8988T (cell line): ENCODE data around the gene KDM4D.
A peak's percentile ranks its signal among the peaks of the same experiment; 100 is the strongest.
"Not testable (repeated sequence)": the region's sequence is repeated elsewhere in the genome, so short reads cannot be mapped to it uniquely, and the experiment has no call there.

Experiments
- DNase-seq: peaks from one replicate; pipeline ENCODE4 v3.0.0; 2011

KDM4D gene

DNA sequence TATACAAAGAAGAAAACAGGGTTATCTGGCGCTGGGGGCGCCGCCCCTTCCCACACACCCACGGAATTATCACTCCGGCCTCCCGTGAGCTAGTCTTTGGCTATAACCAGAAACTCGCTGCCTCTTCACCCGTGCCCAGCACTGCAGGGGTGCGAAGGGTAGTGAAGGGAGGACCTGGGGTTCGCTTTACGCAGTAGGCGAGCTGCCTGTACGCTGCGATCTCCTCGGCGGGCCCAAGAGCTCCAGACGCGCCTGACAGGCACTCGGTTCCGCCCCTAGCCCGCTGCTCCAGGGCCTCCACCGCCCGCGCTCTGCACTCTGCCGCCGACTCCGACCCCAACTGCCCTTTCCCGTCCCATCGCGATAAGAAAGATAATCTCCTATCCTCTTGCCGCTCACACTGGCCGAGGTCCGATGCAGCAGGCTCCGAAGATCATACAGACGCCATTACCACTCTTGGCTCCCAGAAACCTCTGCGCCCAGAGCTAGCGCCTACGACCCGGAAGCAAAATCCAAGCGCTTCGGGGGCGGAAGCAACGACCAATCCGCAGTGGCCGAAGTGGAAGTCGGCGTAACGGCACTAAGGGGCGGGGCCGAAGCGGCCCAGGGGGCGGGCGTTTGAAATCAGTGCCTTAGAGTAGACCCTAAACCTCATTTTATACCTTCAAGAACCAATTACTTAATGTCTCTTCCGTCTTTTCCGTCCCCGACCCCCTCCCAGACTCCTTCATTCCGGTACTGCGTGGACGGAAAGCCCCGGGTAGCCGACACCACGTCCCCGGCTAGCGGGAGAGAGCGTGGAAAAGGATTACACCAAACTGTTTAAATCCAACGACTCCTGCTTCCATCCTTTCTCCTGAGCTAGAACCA, at the start of gene KDM4D, which contains the start of gene CWC15:
Gene KDM4D, plus strand, starts transcription at position 611 of the 870 bp plus-strand sequence. CDS start 23,664 bp downstream, outside the sequence.
Gene CWC15, minus strand, starts transcription at position 458 of the 870 bp plus-strand sequence. CDS start 1,371 bp downstream, outside the sequence.
- DNase-seq, result peak; percentile 85

DNA sequence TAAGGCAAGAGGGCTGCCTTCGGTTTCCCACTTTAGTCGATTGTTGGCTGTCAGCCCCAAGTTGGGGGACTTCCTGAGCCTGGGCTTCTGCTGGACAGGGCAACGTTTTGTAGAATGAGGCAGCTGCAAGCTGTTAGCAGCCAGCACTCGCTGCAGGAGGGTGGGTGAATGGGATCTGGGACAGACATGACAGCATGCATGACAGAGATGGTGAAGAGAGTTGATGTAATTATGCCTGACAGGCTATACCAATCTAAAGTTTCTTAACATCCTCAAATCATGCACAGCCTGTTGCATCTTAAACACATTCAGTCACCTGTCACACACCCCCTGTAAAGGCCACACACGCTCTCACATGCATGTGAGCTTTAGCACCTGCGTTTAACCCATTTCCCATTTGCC, 49.3 kb upstream of the KDM4D start:
- no peak for DNase-seq

DNA sequence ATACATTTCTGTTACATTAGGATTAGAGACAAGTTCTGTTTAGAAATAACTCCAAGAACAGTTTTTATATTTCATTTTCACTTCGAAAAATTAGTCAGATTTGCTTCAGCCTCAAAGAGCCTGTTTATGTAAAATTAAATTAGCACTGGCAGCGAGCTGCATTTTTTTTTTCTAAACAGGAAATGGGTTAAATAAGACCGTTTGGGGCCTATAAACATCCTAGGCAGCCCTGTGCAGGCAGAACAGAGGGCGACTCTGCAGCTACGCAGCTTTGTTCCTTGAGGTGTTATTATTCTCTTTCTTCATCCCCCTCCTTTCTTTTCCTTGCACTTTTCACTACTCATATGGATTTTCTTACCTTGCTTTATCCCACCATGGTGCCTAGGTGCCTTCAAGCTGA, 48.9 kb upstream of the KDM4D start:
- no peak for DNase-seq

DNA sequence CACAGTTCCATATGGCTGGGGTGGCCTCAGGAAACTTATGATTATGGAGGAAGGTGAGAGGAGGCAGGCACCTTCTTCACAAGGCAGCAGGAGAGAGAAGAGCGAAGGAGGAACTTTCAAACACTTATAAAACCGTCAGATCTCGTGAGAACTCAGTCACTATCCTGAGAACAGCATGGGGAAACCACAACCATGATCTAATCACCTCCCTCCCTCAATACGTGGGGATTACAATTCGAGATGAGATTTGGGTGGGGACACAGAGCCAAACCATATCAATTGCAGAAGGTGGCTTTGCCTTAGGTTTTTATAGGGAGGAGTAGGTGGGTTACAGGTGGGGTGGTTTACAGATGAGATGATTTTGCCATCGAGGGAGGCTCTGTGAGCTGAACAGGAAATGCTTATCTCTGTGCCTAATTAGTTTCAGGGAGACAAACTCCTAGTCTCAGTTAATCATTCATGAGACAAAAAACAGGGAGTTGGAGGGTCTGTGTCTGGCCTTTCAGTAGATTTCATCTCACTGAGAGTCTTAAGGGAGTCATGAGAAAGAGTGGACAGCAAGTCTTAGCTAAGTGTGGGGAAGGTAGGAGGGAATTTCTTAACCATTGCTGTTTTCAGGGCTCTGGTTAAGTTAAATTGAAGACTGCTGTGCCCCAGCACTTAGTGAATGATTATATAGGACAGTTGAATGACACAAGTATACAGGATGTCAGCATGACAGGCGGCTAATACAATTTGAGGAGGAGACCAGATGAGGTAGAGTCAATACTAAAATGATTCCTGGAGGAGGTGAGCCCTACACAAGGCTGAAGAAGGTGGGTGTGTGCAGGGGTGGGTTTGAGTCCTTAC, 47.9 kb upstream of the KDM4D start:
- no peak for DNase-seq

DNA sequence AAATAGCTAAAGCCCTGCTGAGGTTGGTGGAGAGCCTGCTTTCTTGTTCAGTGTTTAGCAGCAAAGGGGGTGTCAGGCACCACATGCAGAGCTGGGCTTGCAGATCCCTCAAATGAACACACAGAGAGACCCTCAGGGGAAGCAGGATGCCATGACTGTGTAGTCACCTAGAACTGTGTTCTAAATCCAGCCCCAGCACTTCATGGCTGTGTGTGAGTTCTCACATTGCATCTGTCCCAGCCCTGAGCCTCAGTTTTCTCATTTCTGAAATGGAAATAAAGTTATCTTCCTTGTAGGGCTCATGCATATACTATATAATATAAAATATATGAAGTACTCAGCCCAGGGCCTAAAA, 47.3 kb upstream of the KDM4D start:
- no peak for DNase-seq

DNA sequence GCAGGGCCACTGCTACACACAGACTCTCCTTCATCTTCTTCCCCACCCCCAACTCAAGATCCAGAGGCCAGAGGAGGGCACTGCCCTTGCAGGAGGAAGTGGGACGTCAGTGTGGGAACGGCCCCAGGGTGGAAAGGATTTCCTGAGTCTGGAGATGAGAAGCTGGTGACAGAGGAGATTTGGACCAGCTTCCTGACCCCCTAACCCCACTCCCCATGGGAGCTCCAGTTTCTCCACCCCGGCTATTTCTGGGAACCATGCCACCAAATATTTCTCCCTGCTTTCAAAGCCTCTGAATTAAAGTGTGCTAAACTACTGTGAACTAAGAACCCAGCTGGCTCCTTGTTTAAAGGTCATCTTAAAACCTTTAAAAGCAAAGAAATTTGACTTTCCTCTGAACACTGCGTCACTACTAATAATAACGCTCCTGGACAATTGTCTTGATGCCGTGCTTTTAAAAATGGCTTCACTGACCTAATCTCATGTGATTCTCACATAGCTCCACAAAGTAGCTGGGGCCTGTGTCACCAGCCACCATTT, 46.7 kb upstream of the KDM4D start:
- DNase-seq, result no peak

DNA sequence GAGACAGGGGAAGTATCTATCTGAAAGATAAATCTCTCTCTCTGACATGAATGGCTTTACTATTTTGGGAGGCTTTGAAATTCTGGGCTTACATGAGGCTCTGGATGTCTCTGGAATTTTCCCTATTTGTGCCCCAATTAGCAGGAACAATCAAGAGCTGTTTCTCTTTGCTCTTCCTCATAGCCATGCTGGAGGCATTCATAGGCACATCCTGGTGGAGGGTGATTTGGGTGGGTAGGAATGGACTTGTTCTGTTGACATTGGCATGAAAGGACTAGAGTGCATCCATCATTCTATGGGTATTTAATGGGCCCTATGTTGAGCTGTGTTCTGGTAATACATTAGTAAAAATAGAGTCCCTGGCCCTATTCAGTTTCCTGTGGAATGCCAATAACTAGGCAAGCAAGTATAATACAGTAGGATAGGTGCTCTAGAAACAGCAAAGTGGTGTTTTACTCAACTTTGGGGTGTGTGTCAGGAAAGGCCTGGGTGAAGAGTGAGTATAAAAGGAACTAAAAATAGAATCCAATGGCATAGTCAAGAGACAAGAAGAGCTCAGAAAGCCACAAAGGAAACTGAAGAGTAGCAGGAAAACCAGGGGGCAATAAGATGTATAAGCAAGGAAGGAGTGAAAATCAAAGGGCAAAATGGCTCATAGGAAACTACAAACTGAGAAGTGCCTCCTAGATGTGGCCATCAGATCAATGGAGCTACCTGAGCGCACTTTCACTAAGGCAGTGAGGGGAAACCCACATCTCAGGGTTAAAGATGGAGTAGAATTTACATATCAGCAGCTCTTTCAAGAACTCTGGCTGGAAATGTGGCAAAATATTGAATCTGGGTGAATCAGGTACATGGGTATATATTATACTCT, 45.2 kb upstream of the KDM4D start:
- no peak for DNase-seq

DNA sequence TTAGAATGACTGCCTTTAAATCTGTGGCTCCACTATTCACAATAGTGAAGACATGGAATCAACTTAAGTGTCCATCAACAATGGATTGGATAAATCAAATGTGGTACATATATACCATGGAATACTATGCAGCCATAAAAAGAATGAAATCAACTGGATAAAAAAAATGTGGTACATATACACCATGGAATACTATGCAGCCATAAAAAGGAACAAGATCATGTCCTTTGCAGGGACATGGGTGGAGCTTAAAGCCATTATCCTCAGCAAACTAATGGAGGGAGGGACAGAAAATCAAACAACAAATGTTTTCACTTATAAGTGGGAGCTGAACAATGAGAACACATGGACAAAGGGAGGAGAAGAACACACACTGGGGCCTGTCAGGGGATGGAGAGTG, 41.4 kb upstream of the KDM4D start:
- not testable (repeated sequence) for DNase-seq

DNA sequence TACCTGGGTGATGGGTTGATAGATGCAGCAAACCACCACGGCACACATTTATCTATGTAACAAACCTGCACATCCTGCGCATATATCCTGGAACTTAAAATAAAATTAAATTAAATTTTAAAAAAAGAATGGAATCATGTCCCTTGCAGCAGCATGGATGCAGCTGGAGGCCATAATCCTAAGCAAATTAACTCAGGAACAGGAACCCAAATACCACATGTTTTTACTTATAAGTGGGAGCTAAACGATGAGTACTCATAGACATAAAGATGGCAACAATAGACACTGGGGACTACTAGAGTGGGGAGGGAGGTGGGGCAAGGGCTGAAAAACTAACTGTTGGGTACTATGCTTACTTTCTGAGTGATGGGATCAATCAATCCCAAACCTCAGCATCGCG, 41.0 kb upstream of the KDM4D start:
- no peak for DNase-seq

DNA sequence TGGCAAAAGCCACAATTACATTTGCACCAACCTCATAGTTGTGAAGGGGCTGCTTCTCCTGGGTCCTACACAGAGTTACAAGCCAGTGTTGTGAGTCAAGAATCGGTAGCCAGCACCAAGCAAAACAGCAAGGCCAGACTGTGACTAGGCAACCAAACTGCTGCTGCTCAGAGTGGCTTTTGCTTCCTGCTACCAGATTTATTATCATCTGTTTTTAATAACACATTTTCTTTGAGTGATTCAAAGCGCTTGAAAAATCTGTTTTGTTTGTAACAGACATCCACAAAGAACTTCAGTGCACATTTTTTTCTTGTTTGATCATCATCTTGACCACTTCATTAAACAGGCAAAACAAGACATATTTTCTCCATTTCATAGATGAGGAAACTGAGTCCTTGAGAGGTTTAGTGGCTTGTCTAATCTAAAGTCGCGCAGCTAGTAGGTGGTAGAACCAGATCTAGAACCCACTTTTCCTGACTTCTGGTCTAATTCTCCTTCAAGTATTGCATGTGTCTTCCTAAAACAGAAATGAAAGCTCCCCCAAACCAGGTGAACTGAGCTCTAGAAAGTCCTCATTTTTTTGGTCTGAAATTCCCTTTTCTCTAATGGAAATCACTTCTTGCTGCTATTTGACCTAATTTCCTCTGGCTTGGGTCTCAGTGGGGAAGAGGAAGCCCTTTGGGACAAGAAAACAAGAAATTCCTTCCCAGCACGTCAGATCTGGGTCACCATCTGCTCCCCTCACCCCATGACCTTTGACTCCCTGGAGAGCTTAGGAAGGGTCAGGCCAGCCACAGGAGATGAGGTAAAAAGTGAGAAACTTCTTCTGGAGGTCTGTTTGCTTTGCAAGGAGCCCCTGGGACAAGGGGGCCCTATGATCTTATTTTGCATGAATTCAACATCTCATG, 40.0 kb upstream of the KDM4D start:
- no peak for DNase-seq

DNA sequence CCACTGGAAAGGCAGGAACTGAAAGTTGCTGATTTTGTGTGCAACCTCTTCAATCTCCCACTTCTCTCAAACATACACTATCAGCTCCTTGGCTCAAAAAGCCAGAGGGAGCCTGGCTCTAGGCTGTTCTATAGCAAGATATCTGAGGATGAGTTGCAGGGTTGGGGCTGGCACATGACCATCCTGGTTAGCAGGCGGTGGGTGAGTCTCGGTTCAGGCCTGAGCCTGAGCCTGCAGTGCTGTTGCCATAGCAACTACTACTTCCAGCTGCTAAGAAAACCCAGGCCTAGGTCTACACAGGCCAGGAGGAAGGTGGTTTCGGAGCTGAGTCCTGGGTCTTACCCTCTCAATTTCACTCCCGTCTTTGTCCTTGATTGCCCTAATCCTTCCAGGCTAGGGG, 39.1 kb upstream of the KDM4D start:
- no peak for DNase-seq

DNA sequence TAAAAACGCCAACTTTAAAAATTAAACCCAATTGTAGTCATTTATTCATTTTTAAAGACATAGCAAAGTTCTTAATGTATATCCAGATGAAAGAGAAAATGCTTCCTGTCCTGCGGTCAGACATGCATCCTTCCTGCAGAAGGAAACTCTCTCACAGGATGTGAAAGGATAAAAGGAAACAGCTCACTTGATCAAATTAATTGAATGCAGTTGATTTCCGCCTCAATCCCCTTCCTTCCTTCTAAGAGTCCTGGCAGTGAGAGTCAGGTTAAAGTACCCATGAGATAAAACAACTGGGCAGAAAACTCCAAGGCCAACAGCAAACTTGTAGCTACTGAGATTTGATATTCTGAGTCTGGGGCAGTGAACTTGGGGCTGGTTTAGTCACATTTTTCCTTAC, 38.7 kb upstream of the KDM4D start:
- no peak for DNase-seq

DNA sequence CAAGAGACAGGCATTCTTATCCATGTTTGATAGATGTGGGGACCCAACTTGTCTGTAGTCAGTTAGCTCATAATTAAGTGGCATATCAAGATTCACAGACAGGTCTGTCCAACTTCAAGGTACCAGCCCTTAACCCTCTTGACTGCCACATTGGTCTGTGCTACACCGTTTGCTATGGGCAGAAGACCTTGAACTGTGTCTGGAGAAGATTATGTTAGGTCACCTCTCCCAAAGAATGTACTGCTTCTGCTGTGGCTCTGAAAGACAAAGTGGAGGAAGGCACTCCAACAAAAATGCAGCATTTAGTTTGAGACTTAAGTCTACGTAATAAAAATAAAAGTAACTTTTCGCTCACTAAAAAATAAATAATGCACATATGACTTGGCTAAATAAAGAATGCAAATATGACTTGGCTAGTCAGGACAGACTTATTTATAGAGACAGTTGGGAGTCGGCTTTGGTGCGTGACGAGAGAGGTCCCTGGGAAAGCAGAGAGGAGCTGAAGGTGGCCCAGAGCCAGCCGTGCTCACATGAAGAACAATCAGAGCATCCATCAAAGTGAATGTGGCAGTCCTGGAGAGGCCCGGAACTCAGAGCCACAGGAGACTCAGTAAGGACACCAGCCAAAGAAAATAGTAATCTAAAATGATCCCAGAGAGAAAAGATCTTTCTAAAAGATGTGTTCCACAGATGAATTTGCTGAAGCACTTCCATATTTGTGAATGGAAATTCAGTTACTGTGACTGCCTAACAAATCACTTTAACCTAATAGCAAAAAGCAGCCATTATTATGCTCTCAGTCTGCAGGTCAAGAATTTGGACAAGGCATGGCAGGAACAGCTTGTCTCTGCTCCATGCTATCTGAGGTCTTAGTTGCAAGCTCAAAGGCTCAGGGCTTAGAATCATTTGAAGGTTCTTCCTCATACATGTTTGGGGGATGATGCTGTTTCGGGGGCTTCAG, 35.1 kb upstream of the KDM4D start:
- no peak for DNase-seq

DNA sequence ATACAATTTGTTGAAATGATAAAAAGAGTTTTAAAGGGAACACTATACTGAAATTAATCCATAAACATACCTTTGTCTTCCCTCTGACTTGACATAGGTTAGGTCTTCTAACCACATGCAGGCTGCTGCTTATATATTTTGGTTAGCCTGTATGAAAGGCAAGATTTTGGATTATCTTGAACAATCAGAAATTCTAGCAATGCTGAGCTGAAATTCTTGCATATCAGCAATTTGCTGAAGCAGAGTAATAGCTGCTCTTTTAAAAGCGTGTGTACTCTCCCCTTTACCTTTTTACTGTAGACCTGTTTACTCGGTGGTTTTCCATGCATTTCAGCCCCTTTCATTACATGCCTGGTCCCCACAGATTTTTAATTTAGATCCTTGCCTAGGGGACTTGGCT, 34.2 kb upstream of the KDM4D start:
- DNase-seq, result no peak

DNA sequence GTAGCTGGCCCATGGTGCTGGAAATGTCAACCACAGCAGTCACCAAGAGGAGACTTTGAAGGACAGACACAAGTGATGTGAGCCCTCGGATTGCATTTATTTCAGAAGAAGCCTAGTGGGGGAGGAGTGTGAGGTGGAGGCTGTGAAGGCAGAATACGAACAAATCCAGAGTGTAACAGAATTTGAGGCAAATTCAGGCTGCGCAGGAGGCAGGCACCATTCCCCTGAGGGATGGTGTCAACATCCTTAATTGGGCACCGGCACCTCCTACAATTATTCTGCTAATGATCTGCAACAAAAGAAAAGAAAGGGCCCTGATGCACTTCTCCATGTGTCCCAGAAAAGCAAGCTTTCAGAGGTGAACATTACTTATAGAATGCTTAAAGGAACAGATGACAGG, 32.4 kb upstream of the KDM4D start:
- DNase-seq, result no peak

DNA sequence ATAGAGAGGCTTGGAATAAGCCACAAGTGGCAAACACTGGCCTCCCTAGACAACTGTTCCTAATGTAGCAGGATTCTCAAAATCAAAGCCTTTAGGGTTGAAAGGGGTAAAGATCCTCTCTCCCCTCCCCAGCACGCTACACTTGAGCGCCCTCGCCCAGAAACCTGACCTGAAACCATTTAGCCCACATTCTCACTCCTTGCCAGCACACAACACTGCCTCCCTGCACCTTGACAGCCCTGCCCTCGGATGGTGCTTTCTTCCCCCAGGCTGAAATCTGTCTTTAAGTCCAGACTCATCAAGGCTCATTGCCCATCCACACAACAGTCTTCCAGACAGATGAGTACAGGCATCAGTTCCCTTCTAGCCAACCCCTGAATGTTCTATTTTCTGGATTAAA, 26.7 kb upstream of the KDM4D start:
- no peak for DNase-seq

DNA sequence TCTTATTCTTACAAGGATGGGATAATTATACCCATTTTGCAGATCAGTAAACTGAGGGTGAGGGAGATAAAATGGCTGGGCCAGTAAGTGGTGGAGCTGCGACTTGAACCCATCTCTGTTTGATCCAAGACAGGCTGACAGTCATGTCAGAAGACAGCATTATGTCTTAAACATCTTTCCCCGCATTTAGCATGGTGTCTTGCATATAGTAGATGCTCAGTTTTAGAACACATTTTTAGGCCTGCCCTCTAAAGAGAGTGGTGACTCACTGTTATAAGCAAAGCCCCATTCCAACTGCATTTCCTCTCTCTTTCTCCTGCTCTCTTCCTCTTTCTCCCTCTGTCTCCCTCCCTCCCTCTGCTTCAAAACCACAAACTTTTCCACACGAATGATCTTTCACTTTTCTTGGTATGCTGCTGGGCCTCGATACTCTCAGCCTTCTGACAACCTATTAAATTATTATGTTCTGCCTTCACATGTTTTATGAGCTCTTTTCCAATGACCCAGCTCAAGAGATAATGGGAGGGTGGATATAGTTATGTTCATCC, 25.4 kb upstream of the KDM4D start:
- no peak for DNase-seq

DNA sequence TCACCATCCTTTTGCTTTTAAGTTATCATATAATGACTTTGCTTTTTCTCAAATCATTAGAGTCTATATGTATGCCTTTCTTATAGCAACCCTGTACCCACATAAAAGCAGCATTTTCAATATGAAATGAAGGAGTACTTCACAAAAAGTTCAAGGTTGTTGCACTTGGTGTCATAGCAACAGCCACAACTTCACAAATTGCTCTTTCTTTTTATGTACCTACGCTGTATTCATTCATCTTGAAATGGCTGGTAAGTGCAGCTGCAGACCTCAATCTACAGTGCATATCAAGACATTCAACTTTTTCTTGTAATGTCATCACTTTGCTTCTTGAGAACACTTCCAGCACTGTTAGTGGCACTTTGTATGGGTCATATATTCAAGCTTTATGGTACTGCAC, 18.8 kb upstream of the KDM4D start:
- no peak for DNase-seq

DNA sequence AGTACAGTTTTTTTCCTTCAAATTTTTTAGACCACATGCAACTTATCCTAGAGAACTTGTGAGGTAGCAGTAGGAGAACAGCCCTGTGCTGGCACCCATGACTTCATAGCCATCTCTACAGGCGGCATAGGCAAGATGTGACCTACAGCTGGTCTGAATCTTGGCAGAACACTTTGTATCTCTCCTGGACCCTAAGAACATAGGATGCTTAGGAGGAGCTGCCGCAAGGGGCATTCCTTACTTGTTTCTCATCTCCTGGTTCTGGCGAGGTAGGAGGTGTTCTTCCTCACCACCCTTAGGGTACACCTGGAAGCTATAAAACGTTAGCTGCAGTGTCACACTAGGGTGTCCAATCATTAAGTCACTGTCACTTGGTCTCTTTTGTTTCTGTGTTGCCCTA, 16.5 kb upstream of the KDM4D start:
- DNase-seq, result no peak

DNA sequence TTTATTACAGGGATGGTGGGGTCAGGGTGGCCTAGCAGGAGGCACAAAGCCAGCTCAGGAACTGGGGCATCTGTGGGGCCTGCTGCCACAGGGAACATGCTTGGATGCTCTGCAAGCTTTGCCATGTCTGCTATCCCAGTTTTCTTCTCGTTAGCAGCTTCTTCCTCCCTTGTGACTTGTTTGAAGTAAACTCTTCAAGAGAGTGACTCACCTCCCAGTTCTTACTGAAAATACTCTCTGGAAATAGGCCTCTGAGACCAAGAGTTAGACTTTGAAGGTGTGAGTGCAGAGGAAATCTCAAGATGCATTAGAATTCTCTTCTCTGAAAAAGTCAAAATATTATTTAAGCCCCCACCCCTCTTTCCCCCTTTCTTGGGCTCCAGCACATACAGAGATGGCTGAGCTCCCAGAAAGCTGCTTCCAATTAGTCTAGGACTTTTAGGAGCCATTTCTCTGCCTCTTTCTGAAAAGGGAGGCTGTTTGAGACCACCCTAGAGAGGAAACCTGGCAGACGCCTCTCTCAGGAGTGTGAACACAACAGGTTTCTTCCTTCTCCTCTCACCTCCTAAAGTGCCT, 15.3 kb upstream of the KDM4D start:
- DNase-seq, result no peak
